GM18519 (cell line): Measurements from ENCODE around the gene STYXL2.

Source experiments
- ATAC-seq: cut with Tn5 transposase; IDR thresholded peaks from one replicate; pipeline ENCODE4 v1.9.1; 2021; ENCODE audit warnings: mild to moderate bottlenecking, moderate library complexity; ENCODE audit not compliant: unreplicated experiment, low FRiP score

The STYXL2 gene

GRCh38 chr1:167128261-167129227 is 34.7 kb downstream of the STYXL2 start:
- ATAC-seq = no peak

GRCh38 chr1:167130829-167131510 is 37.1 kb downstream of the STYXL2 start:
- ATAC-seq = no peak

- no peak for ATAC-seq
Observed at GRCh38 chr1:167132301-167133010, 38.6 kb downstream of the STYXL2 start.

- ATAC-seq = no peak
Observed at GRCh38 chr1:167135281-167135840, 41.5 kb downstream of the STYXL2 start.

GRCh38 chr1:167136191-167136614 is 42.3 kb downstream of the STYXL2 start:
- no peak for ATAC-seq

- ATAC-seq = no peak
Observed at GRCh38 chr1:167136806-167137205, 42.9 kb downstream of the STYXL2 start.

GRCh38 chr1:167137332-167137781 is 43.5 kb downstream of the STYXL2 start:
- no peak for ATAC-seq

- no peak for ATAC-seq
Observed at GRCh38 chr1:167137793-167138510, 44.1 kb downstream of the STYXL2 start.

GRCh38 chr1:167138703-167139102 is 44.8 kb downstream of the STYXL2 start:
- no peak for ATAC-seq

- ATAC-seq = no peak
Observed at GRCh38 chr1:167141963-167142362, 48.1 kb downstream of the STYXL2 start.
